CD4-positive, alpha-beta T cell (primary cell): ENCODE data around the gene CORIN. TPM values are rescaled to one million over a fixed set of nuclear protein-coding genes. Genes with fewer than 3 reads are reported as not detected.

Experiments
- ATAC-seq: fragments of 200-7000 bp; cut with Tn5 transposase; one replicate; pipeline ENCODE4 v1.10.0; 2022; ENCODE audit warnings: mild to moderate bottlenecking; ENCODE audit not compliant: poor library complexity
- CTCF ChIA-PET: fragments of 350-600 bp; sonication (Branson Sonifier 250); formaldehyde crosslinking; loops from one replicate; lab custom pipeline; 2021; ENCODE audit warnings: antibody characterized with exemption, inconsistent platforms; lab: Charles Lee
- POLR2A ChIA-PET: fragments of 350-600 bp; sonication (Branson Sonifier 250); formaldehyde crosslinking; loops from one replicate; lab custom pipeline; 2021; ENCODE audit warnings: antibody characterized with exemption, inconsistent platforms; lab: Charles Lee
- DNase-seq, 14 experiments: peaks; one replicate each; pipeline ENCODE4 v3.0.0-alpha.2; 2013 to 2020; ENCODE audit warnings: mixed read lengths in 2 of 14
- H3K27ac ChIP-seq, 2 donors: one replicate each; pipeline versions ENCODE4 v1.5.1 to v1.7.0; 2013; ENCODE audit warnings: low read length in 2 of 2, low read depth in 1 of 2, mild to moderate bottlenecking in 1 of 2
- H3K27me3 ChIP-seq, 2 experiments: 1 replicate in 1 of 2; 2 replicates in 1 of 2; pipeline versions ENCODE4 v1.6.1 to v1.7.0; 2013; ENCODE audit warnings: low read length in 2 of 2, control low read depth in 1 of 2, mild to moderate bottlenecking in 1 of 2, moderate library complexity in 1 of 2; ENCODE audit not compliant: insufficient read depth in 2 of 2, control insufficient read depth in 1 of 2
- H3K36me3 ChIP-seq: one replicate; pipeline ENCODE4 v1.6.1; 2013; ENCODE audit warnings: low read length, control low read depth; ENCODE audit not compliant: insufficient read depth
- H3K4me1 ChIP-seq: one replicate; pipeline ENCODE4 v1.6.1; 2013; ENCODE audit warnings: low read length, control low read depth; ENCODE audit not compliant: insufficient read depth
- H3K4me3 ChIP-seq: one replicate; pipeline ENCODE4 v1.5.1; 2013; ENCODE audit warnings: mild to moderate bottlenecking, low read length, moderate library complexity
- H3K9me3 ChIP-seq, 2 experiments: 1 replicate in 1 of 2; 2 replicates in 1 of 2; pipeline versions ENCODE4 v1.6.1 to v1.7.0; 2013; ENCODE audit warnings: low read length in 2 of 2, mild to moderate bottlenecking in 2 of 2, control low read depth in 1 of 2, moderate library complexity in 1 of 2; ENCODE audit not compliant: control insufficient read depth in 1 of 2, insufficient read depth in 1 of 2
- H3K27ac Mint-ChIP-seq: one replicate; pipeline ENCODE4 v1.8.0; 2020; ENCODE audit warnings: mixed read lengths
- H3K27me3 Mint-ChIP-seq: one replicate; pipeline ENCODE4 v1.8.0; 2021; ENCODE audit warnings: mixed read lengths
- H3K36me3 Mint-ChIP-seq: one replicate; pipeline ENCODE4 v1.8.0; 2021; ENCODE audit warnings: low read depth, mixed read lengths
- H3K4me1 Mint-ChIP-seq: one replicate; pipeline ENCODE4 v1.8.0; 2021; ENCODE audit warnings: low read depth, mixed read lengths
- H3K4me3 Mint-ChIP-seq: one replicate; pipeline ENCODE4 v1.8.0; 2020; ENCODE audit warnings: mild to moderate bottlenecking, mixed read lengths
- H3K9me3 Mint-ChIP-seq: one replicate; pipeline ENCODE4 v1.8.0; 2020; ENCODE audit warnings: mixed read lengths
- CTCF ChIP-seq: fragments of 200-600 bp; IDR thresholded peaks from one replicate; pipeline ENCODE4 v1.8.0; 2022; ENCODE audit warnings: antibody characterized with exemption, mild to moderate bottlenecking
- intact Hi-C, 2 experiments: fragments of 100-400 bp; cut with DNase I in 1 of 2; cut with micrococcal nuclease in 1 of 2; formaldehyde crosslinking; loops; one replicate each; pipeline versions ENCODE4 v1.15.1 to v1.9.0; 2023 to 2025; cut with DNase I, micrococcal nuclease
- total RNA-seq, 174 experiments: library from RNA in 2 of 174; stranded (reverse) in 2 of 174; gene quantifications; one replicate each; pipeline ENCODE4 v1.2.3 and lab custom pipeline; 2021 to 2026

Gene CORIN
- total RNA-seq, 2 experiments from 2014 or later, result 0.14 TPM; not detected in 1

DNA sequence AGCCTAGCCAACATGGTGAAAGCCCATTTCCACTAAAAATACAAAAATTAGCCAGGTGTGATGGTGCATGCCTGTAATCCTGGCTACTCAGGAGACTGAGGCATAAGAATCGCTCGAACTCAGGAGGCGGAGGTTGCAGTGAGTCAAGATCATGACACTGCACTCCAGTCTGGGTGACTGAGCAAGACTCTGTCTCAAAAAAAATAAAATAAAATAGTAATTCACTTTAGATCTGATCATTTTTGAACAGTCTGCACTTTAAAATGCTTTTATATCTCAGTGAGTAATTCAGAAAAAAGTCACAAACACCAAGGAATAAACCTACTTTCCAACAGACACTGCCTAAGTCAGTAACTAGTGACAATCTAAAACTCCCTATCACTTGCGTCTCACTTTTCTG is 25.6 kb upstream of the CORIN start:
- intact Hi-C loops, result no loop called here
- ChIA-PET POLR2A (no interaction called here), CTCF (no interaction called here)
- no peaks in the 10 kb centered on the region for H3K27me3 Mint-ChIP-seq
- no peak for TF ChIP-seq CTCF
- Histone ChIP-seq H3K9me3 (peaks cover 0 to 4% of the 10 kb centered on the region in 2 experiments), H3K4me3 (no peak overlapping the region), H3K36me3 (peaks cover 12% of the 10 kb centered on the region), H3K27me3 (no peaks in the 10 kb centered on the region), H3K4me1 (no peaks in the 10 kb centered on the region), H3K27ac (no peak overlapping the region)
- no peaks in the 10 kb centered on the region for H3K4me1 Mint-ChIP-seq
- DNase-seq, result no peak
- no peak overlapping the region for H3K4me3 Mint-ChIP-seq
- no peaks in the 10 kb centered on the region for H3K9me3 Mint-ChIP-seq
- H3K27ac Mint-ChIP-seq, result no peak overlapping the region
- ATAC-seq, result no peak
- H3K36me3 Mint-ChIP-seq, result peaks cover 68% of the 10 kb centered on the region

DNA sequence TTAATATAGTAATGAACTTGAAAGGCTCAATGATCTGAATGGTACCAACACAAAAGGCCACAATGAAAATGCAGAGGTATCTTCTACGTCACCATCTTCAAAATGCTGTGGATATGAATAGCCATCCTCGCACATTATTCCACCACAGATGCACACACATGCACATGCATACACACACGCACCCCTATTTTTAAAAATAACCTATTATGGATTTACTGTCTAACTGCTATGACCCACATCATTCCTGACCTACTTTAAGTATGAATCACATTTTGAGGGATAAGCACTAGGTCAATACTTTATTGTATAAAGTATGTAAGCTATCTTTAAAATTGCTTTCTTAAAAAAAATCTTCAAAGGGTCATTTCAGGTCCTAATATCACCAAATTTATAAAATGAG is 24.4 kb upstream of the CORIN start:
- H3K4me3 Mint-ChIP-seq, result no peak overlapping the region
- intact Hi-C loops, result no loop called here
- no peaks in the 10 kb centered on the region for H3K27me3 Mint-ChIP-seq
- no peak overlapping the region for H3K27ac ChIP-seq
- peaks cover 60% of the 10 kb centered on the region for H3K36me3 Mint-ChIP-seq
- ChIA-PET CTCF (no interaction called here), POLR2A (no interaction called here)
- H3K27ac Mint-ChIP-seq, result no peak overlapping the region
- no peaks in the 10 kb centered on the region for H3K27me3 ChIP-seq
- DNase-seq, result no peak
- ATAC-seq, result no peak
- H3K9me3 ChIP-seq, result no peaks in the 10 kb centered on the region
- H3K4me3 ChIP-seq, result no peak overlapping the region
- no peak for TF ChIP-seq CTCF
- H3K36me3 ChIP-seq, result peaks cover 12% of the 10 kb centered on the region
- no peaks in the 10 kb centered on the region for H3K4me1 ChIP-seq
- H3K9me3 Mint-ChIP-seq, result no peaks in the 10 kb centered on the region
- H3K4me1 Mint-ChIP-seq, result no peaks in the 10 kb centered on the region

GRCh38 chr4:47860305-47860704 is 22.4 kb upstream of the CORIN start:
- Mint-ChIP-seq H3K4me3 (no peak overlapping the region), H3K9me3 (no peaks in the 10 kb centered on the region), H3K27ac (no peak overlapping the region), H3K4me1 (no peaks in the 10 kb centered on the region), H3K27me3 (no peaks in the 10 kb centered on the region), H3K36me3 (peaks cover 55% of the 10 kb centered on the region)
- no peak overlapping the region for H3K27ac ChIP-seq
- intact Hi-C loops, result no loop called here
- no peak for TF ChIP-seq CTCF
- no peaks in the 10 kb centered on the region for H3K4me1 ChIP-seq
- H3K4me3 ChIP-seq, result no peak overlapping the region
- POLR2A ChIA-PET, result no interaction called here
- ATAC-seq (no peak), DNase-seq (no peak)
- CTCF ChIA-PET, result no interaction called here
- no peaks in the 10 kb centered on the region for H3K9me3 ChIP-seq
- H3K27me3 ChIP-seq, result no peaks in the 10 kb centered on the region
- H3K36me3 ChIP-seq, result peaks cover 6% of the 10 kb centered on the region
